Endothelial cell of hepatic sinusoid (primary cell): Measurements from ENCODE around the gene PALM3.
"Not testable (repeated sequence)": the region's sequence is repeated elsewhere in the genome, so short reads cannot be mapped to it uniquely, and the experiment has no call there.

Experiments
- in situ Hi-C: cut with HindIII; loops from 2 replicates; pipeline ENCODE4 v1.10.0; 2017; ENCODE audit warnings: low sequenced_read_pairs

Gene PALM3

DNA sequence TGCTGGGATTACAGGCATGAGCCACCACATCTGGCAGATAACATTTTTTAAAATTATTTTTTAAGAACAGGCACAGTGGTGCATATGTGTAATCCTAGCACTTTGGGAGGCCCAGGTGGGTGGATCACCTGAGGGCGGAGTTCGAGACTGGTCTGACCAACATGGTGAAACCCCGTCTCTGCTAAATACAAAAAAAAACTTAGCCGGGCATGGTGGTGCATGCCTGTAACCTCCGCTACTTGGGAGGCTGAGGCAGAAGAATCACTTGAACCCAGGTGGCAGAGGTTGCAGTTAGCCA, 631 bp upstream of the PALM3 start:
- in situ Hi-C loops = no loop called here

DNA sequence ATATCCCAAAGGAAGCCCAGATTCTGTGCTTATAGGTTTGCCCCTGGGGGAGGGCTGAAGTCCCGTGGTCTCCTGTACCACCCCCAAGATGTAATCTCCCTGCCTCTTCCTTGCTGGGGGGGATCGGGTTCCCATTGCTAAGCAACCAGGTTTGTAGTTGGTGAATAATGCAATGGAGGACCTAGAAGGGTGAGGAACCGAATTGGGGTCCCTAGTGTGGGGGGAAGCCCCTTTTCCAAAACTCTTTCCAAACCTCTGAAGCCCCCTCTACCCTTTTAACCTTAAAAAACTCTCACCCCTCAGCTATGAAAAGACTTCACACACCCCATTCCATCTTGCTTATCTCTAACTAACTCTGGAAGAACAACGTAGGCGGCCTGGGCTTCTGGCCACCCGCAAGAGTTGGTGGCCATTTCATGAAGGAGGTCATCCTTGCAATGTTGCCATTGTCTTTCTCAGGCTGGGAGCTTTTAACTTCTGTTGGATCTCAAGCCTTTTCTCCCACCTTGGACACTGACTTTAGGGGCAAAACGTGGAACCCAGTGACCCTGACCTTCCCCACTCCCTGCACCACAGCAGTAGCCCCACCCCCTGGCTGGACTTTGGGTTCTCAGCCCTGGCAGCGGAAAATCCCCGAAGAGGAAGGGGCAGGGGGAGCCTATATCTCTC, 661 bp downstream of the PALM3 start:
- in situ Hi-C loops = no loop called here

DNA sequence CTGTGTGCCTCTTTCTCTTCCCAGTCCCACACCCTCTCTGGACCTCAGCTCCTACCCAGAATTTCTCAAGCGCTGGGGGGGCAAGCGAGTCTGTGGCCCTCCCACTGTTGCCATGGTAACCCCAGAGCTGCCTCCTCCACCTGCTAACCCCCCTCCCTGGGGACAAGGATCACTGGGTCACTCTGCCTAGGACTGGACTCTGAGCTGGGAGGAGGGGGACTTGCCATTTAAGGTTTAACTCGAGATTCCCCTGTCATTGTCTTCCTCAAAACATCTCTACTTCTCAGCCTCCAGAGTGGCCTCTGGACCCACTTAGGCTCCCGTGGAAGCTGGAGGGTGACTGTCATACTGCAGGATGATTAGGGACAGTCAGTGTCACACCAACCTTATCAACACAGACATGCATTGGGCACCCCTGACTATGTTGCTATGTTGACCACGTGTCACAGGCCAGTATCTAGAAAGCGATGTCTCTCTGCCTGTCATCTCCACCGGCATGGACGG, 2.2 kb downstream of the PALM3 start:
- in situ Hi-C loops = no loop called here

DNA sequence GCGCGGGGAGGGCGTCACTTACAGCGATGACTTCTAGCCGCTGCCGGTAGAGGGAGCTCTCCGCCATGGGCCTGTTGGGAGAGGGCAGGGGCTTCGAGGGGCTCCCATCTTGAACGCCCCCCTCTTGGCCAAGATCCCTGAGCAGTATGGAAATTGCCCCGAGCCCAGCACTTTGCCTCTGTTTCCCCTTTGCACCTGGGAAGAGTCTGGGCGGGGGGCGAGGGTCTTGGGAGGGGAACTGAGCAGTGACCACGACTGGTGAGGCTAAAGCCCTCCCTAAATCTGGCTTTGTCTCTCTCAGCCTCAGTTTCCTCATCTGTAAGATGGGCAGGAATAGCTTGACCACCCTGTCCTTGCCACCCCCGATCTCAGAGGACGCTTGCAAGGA, 2.8 kb downstream of the PALM3 start:
- in situ Hi-C loops = no loop called here

DNA sequence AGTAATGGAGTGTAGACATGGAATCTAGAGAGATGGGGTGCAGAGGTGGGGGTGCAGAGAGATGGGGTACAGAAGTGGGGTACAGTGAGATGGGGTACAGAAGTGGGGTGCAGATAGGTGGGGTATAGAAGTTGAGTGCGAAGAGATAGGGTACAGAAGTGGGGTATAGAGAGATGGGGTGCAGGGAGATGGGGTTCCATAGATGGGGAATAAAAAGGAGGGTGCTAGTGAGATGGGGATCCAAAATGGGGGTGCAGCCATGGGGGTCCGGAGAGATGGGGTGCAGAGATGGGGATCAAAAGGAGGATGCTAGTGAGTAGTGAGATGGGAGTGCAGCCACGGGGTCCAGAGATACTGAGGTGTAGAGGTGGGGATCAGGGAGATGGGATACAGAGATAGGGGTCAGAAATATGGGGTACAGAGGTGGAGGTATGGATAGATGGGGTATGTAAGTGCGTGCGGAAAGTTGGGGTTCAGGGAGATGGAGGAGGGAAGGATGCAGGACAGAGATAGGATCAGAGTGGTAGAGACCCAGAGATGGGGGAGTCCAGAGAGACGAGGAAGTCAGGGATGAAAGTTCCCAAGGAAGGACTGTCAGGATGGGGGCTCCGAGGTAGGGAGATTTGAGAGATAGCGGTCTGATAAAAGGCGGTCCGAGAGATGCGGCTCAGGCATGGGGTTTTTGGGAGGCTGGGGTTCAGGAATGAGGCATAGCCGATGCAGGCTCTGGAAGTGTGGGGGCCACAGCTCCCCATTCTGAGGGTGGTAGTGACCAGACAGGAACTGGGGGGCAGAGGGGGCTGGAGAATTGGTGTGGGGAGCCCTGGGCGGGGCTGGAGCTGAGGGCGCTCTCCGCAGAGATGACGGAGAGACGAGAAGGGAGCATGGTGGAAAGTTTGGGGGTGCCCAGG, 3.4 kb downstream of the PALM3 start:
- in situ Hi-C loops = no loop called here

DNA sequence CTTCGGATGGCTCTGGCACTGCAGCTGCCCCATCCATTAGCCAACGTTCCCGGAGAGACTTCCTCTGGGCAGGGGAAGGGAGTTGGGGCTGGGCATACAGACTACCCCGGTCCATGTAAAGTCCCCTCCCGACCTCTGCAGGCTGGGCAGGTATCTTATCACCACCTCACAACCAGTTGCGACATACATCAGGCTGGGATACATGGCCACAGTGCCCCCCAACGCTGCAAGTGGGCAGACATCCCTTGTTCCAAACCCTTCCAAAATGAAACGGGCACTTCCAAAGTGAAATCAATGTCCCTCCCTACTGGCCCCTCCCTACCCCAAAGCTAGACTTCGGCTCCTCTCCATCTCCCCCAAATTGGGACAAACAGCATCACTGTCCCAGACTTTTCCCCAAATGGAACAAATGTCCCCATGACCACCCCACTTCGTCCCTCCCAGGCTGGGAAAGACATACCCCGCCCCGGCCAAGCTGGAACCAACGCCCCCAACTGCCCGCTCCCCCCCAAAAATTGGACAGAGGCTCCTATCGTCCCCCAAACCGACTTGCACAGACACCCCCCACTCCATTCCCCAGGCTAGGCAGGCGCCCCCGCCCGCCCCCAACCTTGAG, 5.0 kb downstream of the PALM3 start:
- in situ Hi-C loops = no loop called here

DNA sequence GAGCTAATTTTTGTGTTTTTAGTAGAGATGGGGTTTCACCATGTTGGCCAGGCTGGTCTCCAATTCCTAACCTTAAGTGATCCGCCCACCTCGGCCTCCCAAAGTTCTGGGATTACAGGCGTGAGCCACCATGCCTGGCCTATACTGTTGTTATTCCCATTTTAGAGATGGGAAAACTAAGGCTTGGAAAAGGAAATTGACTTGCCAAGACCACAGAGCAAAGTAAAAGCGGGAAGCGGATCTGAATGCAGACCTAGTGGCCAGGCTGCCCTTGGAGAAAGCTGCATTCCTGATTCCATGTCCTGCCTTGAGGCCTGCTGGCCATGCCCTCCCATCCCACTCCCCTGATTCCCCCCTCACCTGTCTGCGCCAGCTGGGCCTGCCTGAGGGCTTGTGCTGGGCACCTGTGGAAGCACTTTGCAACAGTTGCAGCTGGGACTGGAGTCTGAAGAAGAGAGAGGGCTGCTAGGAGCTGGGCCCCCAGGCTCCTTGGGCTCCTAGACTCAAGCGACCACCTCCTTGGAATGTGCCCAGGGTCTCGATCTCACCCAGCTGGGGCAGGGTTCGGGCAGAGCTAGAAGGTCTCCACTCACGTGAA, 5.7 kb downstream of the PALM3 start:
- in situ Hi-C loops = no loop called here

DNA sequence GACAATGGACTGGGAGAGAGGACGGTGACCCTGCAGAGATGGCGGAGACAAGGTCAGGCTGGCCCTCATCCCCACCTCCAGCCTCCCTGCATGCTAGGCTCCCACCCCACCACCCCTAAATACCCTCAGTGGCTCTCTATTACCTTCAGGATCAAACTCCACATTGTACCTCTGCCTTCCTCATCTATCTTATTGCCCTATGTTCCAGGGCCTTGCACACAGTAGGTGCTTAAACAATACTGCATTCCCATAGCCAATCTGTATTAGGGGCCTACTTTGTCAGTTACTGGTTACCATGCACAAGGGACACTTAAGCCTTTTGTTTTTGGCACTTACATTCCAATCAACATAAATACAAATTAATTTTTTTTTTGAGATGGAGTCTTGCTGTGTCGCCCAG, 6.5 kb downstream of the PALM3 start:
- in situ Hi-C loops = no loop called here

DNA sequence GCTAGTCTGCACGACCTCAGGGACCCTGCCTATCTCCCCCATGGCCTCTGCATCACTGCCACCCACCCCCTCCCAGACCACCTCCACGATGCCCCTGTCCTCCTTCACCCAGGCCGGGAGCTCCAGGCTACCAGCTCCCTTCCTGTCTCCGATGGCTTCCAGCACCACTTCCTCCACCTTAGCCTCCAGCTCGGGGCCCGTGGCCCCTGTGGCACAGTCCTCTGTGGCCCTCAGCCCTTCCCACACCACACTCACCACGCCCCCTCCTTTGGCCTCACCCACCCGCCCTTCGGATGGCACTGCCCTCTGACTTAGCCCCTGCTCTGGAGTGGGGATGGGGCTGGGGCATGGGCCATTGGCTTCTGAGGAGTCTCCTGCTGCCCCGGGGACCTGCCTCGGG, 7.2 kb downstream of the PALM3 start:
- in situ Hi-C loops = no loop called here

DNA sequence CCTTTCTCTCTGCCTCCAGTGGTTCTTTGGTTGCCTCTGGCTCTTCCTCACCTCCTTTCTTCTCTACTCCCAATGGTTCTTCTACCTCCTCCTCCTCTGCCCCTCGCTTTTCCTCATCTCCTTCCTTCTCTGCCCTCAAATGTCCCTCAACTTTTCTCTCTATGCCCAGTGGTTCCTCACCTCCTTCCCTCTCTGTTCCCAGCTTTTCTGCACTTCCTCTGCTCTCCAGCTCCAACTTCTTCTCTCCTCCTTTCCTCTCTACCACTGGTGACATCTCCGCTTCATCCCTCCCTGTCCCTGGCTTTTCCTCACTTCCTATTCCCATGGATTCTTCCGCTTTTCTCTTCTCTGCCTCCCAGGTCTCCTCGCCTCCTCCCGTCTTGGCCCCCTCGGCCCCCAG, 7.8 kb downstream of the PALM3 start:
- in situ Hi-C loops = no loop called here

DNA sequence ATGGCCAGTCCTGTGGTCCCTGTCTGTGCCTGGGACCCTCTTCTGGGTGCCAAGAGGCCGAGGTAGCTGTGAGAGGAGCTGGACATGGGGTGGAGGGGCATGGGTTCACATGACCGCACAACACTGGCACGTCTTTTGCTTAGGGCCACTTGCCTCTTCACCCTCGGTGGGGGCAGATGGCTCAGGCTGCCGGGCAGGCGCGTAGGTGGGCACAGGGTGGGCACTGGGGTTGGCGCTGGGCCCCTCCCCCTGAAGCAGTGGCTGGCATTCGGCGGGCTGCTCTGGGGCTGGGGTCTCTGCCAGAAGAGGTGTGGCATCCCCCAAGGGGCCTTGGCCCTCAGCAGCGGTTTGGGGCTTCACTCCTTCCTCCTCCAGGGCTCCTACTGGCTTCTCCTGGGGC, 8.4 kb downstream of the PALM3 start:
- in situ Hi-C loops = no loop called here

DNA sequence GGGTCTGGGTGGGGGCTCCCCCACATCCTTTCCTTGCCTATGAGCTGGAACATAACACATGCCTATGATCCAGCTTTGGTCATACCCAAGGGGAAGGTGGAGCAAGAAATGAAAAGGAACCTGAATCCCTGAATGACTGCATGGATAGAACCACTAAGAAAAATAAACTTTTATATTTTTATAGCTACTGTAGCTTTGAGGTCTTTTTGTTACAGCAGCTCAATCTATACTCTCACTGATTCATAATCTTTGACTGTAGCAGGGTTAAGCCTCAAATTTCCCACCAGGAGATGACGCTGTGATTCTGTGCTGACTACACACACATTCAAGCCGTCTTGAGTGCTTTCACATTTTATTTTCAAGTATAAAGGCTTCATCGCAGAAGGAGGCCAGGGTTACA, 8.8 kb downstream of the PALM3 start:
- in situ Hi-C loops = no loop called here

DNA sequence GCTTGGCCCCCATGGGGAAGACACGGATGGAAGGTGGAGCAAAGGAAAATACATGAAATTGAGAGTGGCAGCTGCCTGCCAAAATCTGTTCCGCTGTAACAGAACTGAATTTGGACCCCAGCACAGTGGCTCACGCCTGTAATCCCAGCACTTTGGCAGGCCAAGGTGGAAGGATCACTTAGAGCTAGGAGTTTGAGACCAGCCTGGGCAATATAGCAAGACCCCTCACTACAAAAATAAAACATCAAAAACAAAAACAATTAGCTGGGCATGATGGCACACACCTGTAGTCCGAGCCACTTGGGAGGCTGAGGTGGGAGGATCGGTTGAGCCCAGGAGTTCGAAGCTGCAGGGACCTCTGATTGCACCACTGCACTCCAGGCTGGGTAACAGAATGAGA, 9.4 kb downstream of the PALM3 start:
- in situ Hi-C loops = no loop called here

DNA sequence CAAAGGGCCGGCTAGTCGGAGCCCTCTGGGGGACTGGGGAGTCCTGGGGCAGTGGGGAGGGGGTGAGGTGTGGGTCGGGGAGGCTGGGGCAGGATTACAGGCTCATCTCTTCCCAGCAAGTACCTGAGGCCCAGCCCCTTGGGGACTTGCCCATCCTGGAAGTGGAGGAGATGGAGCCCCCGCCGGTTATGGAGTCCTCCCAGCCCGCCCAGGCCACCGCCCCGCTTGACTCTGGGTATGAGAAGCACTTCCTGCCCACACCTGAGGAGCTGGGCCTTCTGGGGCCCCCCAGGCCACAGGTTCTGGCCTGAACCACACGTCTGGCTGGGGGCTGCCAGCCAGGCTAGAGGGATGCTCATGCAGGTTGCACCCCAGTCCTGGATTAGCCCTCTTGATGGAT, 9.9 kb downstream of the PALM3 start:
- in situ Hi-C loops = no loop called here

DNA sequence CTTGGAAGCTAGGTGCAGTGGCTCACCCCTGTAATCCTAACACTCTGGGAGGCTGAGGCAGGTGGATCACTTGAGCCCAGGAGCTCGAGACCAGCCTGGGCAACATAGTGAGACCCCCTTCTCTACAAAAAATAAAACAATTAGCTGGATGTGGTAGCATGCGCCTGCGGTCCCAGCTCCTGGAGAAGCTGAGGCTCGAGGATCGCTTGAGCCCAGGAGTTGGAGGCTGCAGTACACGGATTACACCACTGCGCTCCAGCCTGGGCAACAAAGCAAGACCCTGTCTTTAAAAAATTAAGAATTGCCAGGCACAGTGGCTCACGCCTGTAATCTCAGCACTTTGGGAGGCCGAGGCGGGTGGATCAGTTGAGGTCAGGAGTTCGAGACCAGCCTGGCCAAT, 10.9 kb downstream of the PALM3 start:
- in situ Hi-C loops = not testable (repeated sequence)

DNA sequence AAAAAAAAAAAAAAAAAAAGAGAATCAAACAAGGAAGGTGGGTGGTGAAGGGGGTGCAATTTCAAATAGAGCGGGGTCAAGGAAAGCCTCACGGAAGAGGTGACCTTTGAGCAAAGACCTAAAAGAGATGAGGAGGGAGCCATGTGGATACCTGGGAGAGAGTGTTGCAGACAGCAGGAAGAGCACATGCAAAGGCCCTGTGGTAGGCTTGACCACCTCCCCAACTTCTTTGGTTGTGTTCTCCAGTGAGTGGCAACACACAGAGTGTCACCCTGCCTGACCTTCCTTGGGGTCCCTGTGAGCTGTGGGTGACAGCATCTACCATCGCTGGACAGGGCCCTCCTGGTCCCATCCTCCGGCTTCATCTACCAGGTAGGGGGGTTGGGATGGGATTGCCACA, 11.4 kb downstream of the PALM3 start:
- in situ Hi-C loops = no loop called here

DNA sequence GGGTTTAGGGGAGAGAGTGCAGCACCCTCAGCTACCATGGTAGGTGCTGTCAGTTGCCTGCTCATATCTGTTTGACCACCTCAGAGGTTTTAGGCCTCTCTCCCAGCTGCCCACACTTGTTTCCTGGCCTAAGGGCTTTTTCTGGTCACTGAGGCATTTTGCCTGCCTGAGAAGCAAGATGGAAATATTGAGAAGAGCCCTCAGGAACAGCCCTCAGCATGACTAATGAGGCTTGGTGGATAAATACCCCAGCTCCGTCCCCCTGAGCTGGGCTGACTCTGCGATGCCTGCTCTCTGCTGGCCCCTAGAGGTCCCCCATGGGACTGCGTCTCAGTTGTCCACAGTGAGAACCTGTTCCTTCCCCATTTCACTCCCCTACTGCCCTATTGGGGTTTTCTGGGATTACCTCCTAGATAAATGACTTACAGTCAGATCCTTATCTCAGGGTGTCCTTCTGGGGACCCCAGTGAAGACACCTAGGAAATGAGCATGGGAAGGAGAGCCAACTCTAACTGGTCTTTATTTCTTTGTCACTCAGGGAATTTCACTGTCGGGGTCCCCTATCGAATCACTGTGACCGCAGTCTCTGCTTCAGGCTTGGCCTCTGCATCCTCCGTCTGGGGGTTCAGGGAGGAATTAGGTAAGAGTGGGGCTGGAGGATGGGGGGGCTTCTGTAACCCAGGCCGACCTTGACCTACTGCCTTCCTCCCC, 13.3 kb downstream of the PALM3 start:
- in situ Hi-C loops = no loop called here

DNA sequence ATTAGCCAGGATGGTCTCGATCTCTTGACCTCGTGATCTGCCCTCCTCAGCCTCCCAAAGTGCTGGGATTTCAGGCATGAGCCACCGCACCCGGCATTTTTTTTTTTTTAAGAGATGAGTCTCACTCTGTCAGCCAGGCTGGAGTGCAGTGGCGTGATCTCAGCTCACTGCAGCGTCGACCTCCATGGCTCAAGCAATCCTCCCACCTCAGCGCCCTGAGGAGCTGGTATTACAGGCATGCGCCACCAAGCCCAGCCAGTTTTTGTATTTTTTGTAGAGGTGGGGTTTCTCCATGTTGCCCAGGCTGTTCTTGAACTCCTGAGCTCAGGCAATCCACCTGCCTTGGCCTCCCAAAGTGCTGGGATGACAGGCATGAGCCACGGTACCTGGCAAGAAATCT, 14.0 kb downstream of the PALM3 start:
- in situ Hi-C loops = not testable (repeated sequence)

DNA sequence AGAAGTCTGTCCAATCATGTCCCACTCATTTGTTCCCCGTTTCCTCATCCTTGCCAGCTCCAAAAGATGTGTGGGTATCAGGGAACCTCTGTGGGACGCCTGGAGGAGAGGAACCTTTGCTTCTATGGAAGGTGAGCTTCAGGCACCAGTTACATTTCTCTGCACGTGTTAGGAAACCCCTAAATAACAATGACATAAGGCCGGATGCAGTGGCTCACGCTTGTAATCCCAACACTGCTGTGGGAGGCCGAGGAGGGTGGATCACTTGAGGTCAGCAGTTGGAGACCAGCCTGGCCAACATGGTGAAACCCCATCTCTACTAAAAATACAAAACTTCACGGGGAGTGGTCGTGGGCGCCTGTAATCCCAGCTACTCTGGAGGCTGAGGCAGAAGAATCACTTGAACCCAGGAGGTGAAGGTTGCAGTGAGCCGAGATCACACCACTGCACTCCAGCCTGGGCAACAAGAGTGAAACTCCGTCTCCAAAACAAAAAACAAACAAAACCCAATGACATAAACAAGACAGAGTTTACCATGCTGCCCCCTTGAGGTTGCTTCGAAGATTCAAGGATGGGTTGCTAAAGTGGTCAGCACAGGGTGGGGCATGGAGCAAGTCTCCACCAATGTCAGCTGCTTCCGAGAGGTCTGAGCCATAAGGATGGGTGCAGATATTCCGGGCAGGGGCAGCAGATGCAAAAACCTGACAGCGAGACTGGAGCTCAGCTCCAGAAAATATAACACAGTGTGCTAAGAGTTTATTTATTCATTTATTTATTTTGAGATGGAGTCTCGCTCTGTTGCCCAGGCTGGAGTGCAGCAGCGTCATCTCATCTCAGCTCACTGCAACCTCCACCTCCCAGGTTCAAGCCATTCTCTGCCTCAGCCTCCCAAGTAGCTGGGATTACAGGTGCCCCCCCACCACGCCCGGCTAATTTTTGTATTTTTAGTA, 18.9 kb downstream of the PALM3 start:
- in situ Hi-C loops = not testable (repeated sequence)

DNA sequence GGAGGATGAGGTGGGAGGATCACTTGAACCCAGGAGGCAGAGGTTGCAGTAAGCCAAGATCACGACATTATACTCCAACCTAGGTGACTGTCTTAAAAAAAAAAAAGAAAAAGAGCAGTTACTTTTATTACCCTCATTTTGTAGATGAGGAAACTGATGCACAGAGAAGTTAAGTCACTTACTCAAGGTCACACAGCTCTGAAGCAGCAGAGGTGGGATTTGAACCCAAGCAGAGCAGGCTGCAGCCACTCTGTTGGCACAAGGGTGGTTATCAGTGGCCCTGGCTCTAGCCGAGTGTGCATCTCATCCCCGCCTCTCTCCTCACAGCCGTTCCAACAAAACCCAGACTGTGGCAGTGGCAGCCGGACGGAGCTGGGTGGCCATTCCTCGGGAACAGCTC, 22.7 kb downstream of the PALM3 start:
- in situ Hi-C loops = no loop called here
